OCI-LY7 (cell line): ENCODE results near the gene TRIM22. TPM values are rescaled to one million over a fixed set of nuclear protein-coding genes. Genes with fewer than 3 reads are reported as not detected.

Source experiments
- BruUV-seq: library from RNA; stranded (reverse); fragments of 400-500 nt; replicated peaks from 2 replicates; lab custom pipeline; 2021; lab: Mats Ljungman, UMichigan
- CTCF ChIA-PET: fragments of 300-600 bp; sonication (Branson Sonifier 250); formaldehyde crosslinking; loops from one replicate; lab custom pipeline; 2022; ENCODE audit warnings: antibody characterized with exemption; ENCODE audit not compliant: unreplicated experiment; lab: Charles Lee
- POLR2A ChIA-PET: fragments of 300-600 bp; sonication (Branson Sonifier 250); formaldehyde crosslinking; loops from one replicate; lab custom pipeline; 2022; ENCODE audit warnings: antibody characterized with exemption; lab: Charles Lee
- DNase-seq: peaks from one replicate; pipeline ENCODE4 v3.0.0-alpha.2; 2015; ENCODE audit warnings: low spot score
- H2AFZ ChIP-seq: fragments of 200-600 bp; sonication (generic), shearing (Covaris generic); 2 replicates; pipeline ENCODE4 v1.6.1; 2014; ENCODE audit warnings: mild to moderate bottlenecking, antibody characterized with exemption, low read length, moderate library complexity
- H3K27ac ChIP-seq: fragments of 200-600 bp; sonication (generic); 2 replicates; pipeline ENCODE4 v1.5.1; 2014; ENCODE audit warnings: mixed run types, low read depth, mild to moderate bottlenecking, moderate library complexity, low read length, inconsistent platforms; ENCODE audit not compliant: poor library complexity, severe bottlenecking
- H3K36me3 ChIP-seq: fragments of 200-600 bp; sonication (generic); 2 replicates; pipeline ENCODE4 v1.6.1; 2014; ENCODE audit warnings: mild to moderate bottlenecking, antibody characterized with exemption, low read length, moderate library complexity, mixed read lengths; ENCODE audit not compliant: insufficient read depth
- H3K4me1 ChIP-seq: fragments of 200-600 bp; sonication (generic); 2 replicates; pipeline ENCODE4 v1.5.1; 2014; ENCODE audit warnings: mild to moderate bottlenecking, low read length; ENCODE audit not compliant: insufficient read depth, poor library complexity, severe bottlenecking
- H3K4me2 ChIP-seq: fragments of 200-600 bp; sonication (generic); 2 replicates; pipeline ENCODE4 v1.6.1; 2014; ENCODE audit warnings: mild to moderate bottlenecking, low read length
- H3K4me3 ChIP-seq: fragments of 200-600 bp; sonication (generic); 2 replicates; pipeline ENCODE4 v1.5.1; 2014; ENCODE audit warnings: mild to moderate bottlenecking, low read depth, low read length; ENCODE audit not compliant: poor library complexity, severe bottlenecking
- H3K79me2 ChIP-seq: fragments of 200-600 bp; sonication (generic); 2 replicates; pipeline ENCODE4 v1.6.1; 2016; ENCODE audit warnings: low read depth, mild to moderate bottlenecking, low read length, moderate library complexity, mixed read lengths; ENCODE audit not compliant: insufficient read depth
- H3K9me2 ChIP-seq: fragments of 200-600 bp; sonication (generic); 2 replicates; pipeline ENCODE4 v1.6.1; 2016; ENCODE audit warnings: mild to moderate bottlenecking, low read length, mixed read lengths; ENCODE audit not compliant: insufficient read depth
- H3K9me3 ChIP-seq: fragments of 200-600 bp; sonication (generic); 2 replicates; pipeline ENCODE4 v1.6.1; 2014; ENCODE audit warnings: mild to moderate bottlenecking, mixed run types, low read length, mixed read lengths
- H4K20me1 ChIP-seq: fragments of 200-600 bp; sonication (generic); 2 replicates; pipeline ENCODE4 v1.6.1; 2014; ENCODE audit warnings: mild to moderate bottlenecking, antibody characterized with exemption, low read length, moderate library complexity, mixed read lengths; ENCODE audit not compliant: insufficient read depth
- CTCF ChIP-seq: fragments of 200-600 bp; sonication (generic); conservative IDR thresholded peaks from 2 replicates; pipeline ENCODE4 v1.5.1; 2014; ENCODE audit warnings: mild to moderate bottlenecking, antibody characterized with exemption, low read length, moderate library complexity, mixed read lengths
- EZH2phosphoT487 ChIP-seq: fragments of 200-600 bp; sonication (generic); IDR thresholded peaks from 2 replicates; pipeline ENCODE4 v1.6.1; 2018; ENCODE audit warnings: low read depth, borderline replicate concordance, mild to moderate bottlenecking, mixed run types, antibody characterized with exemption, low read length, moderate library complexity, mixed read lengths
- intact Hi-C: fragments of 100-400 bp; cut with micrococcal nuclease; formaldehyde crosslinking; loops from one replicate; pipeline ENCODE4 v1.10.0; 2022; ENCODE audit not compliant: unreplicated experiment
- total RNA-seq, 2 experiments: library from RNA; depleted of rRNA in 1 of 2; stranded (reverse); fragments of >200 nt in 1 of 2; shearing (Covaris generic) in 1 of 2; gene quantifications; 2 replicates each; pipeline ENCODE4 v1.2.3, GENCODE V29; 2014 to 2022

The TRIM22 gene
- total RNA-seq, 2 experiments from 2014 or later: 28.5 to 41.6 TPM

GRCh38 chr11:5698281-5698680 lies 8.7 kb downstream of the TRIM22 start:
- TF ChIP-seq EZH2phosphoT487: no peak
- no peak for TF ChIP-seq CTCF
- peaks cover 4% of the 10 kb centered on the region for H3K4me1 ChIP-seq
- no TSS peak for BruUV-seq
- H3K9me2 ChIP-seq: no peaks in the 10 kb centered on the region
- intact Hi-C loops: no loop called here
- no peaks in the 10 kb centered on the region for H3K9me3 ChIP-seq
- no peak overlapping the region for H2AFZ ChIP-seq
- CTCF ChIA-PET: no interaction called here
- no peaks in the 10 kb centered on the region for H3K79me2 ChIP-seq
- no peaks in the 10 kb centered on the region for H4K20me1 ChIP-seq
- POLR2A ChIA-PET: no interaction called here
- DNase-seq: no peak
- H3K27ac ChIP-seq: no peak overlapping the region
- H3K36me3 ChIP-seq: peaks cover 54% of the 10 kb centered on the region
- H3K4me2 ChIP-seq: no peak overlapping the region
- no peak overlapping the region for H3K4me3 ChIP-seq

- Histone ChIP-seq H3K9me3 (no peaks in the 10 kb centered on the region), H3K4me1 (peaks cover 10% of the 10 kb centered on the region), H3K36me3 (peaks cover 66% of the 10 kb centered on the region), H4K20me1 (no peaks in the 10 kb centered on the region), H3K9me2 (no peaks in the 10 kb centered on the region), H3K27ac (no peak overlapping the region), H3K4me2 (no peak overlapping the region), H3K4me3 (no peak overlapping the region), H3K79me2 (no peaks in the 10 kb centered on the region), H2AFZ (no peak overlapping the region)
- TF ChIP-seq CTCF: no peak
- no peak for TF ChIP-seq EZH2phosphoT487
- intact Hi-C loops: no loop called here
- no TSS peak for BruUV-seq
- POLR2A ChIA-PET: interaction anchor here (0.6 to 3.5 kb wide), 5 partner anchors 9 to 1850 kb away, joined by 3 to 26 read pairs (median 3); partner anchors contain the start of gene TRIM22
- no peak for DNase-seq
- CTCF ChIA-PET: no interaction called here
Observed at GRCh38 chr11:5700421-5701054, 10.9 kb downstream of the TRIM22 start.

GRCh38 chr11:5701055-5701577 lies 11.5 kb downstream of the TRIM22 start:
- H3K9me3 ChIP-seq: no peaks in the 10 kb centered on the region
- H3K36me3 ChIP-seq: peaks cover 66% of the 10 kb centered on the region
- BruUV-seq: no TSS peak
- intact Hi-C loops: no loop called here
- ChIA-PET POLR2A (interaction anchor here (0.6 to 3.5 kb wide), 3 partner anchors 8 to 825 kb away, joined by 3 to 26 read pairs (median 3); partner anchors contain the start of gene TRIM22), CTCF (no interaction called here)
- TF ChIP-seq EZH2phosphoT487 (no peak), CTCF (no peak)
- H3K4me2 ChIP-seq: no peak overlapping the region
- DNase-seq: no peak
- no peaks in the 10 kb centered on the region for H4K20me1 ChIP-seq
- no peak overlapping the region for H3K4me3 ChIP-seq
- H3K9me2 ChIP-seq: no peaks in the 10 kb centered on the region
- peaks cover 10% of the 10 kb centered on the region for H3K4me1 ChIP-seq
- no peak overlapping the region for H3K27ac ChIP-seq
- no peak overlapping the region for H2AFZ ChIP-seq
- H3K79me2 ChIP-seq: no peaks in the 10 kb centered on the region
